ENCODE data around the gene SH3BGRL2. TPM values are rescaled to one million over a fixed set of nuclear protein-coding genes. Genes with fewer than 3 reads are reported as not detected.
"Not testable (repeated sequence)": the region's sequence is repeated elsewhere in the genome, so short reads cannot be mapped to it uniquely, and the experiment has no call there.

Gene SH3BGRL2
- total RNA-seq, 1 donor from 2014 or later, result 7.9 TPM

DNA sequence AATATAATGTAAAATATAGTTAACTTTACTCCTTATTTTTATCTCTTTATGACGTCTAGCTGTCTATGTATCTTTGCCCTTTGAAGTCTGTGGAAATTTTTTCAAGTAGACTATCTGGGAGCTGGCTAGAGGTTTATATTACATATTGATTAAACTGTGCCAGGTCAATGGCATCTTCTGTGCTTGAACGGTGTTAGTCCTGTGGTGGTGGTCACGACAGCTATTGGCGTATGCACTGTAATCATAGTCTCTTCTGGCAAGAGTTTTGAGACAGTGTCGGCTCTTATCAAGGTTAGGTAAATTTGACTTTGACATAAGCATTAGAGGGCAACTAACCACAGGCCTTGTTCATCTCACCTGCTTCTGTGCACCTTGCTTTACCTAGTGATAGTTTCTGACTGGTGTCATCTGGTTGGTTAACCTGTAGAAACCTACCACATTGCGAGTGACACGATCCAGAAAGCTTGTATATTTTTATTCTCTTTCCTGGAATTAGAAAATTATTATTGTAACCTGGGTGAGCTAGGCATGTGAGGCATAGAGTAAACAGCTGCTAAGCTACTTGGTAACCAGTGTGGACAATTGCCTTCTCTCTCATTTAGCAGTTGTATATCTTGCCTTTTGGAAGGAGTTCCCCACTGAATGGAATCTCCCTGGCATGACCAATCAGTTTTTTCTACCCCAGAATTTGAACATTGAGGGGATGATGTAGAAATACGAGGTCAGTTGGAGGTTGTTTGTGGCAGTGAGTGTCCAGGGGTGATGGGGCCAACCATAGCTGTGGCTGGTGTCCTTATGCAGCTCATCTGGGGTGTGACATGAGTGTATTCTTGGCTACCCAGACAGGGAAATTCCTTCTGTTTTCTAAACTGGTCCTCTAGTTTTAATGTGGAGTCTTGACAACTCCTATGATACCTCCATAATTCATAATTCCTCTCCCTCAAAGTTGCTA lies 45.9 kb downstream of the SH3BGRL2 start:
- ATAC-seq (peak; percentile 37), DNase-seq (ENCODE audit: missing footprints) (no peak)
- intact Hi-C loops (cut with DNase I), result no loop called here

DNA sequence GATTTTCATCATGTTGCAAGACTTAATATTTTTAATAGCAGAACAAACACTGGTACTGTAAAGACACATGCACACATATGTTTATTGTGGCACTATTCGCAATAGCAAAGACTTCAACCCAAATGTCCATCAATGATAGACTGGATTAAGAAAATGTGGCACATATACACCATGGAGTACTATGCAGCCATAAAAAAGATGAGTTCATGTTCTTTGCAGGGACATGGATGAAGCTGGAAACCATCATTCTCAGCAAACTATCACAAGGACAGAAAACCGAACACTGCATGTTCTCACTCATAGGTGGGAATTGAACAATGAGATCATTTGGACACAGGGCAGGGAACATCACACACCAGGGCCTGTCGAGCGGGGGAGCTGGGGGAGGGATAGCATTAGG lies 51.6 kb downstream of the SH3BGRL2 start:
- intact Hi-C loops (cut with DNase I); DNase-seq (ENCODE audit: missing footprints); ATAC-seq: not testable (repeated sequence)

DNA sequence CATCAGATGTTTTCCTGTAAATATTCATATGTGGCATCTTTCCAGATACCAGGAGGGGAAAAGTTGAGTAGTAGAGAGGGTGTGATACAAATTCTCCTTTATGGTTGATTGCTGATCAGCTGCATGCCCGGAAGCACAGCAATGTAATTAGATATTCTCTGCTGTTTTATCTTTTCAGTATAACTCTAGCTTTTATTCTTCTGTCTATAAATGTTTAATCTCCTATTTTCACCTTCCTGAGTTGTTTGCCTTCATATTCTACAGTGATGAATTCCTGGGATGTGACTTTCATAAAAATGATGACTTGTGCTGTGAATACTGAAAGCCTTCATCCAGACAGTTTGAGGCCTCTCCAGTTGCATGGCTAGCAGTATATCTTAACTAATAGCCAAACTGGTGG lies 53.7 kb downstream of the SH3BGRL2 start:
- ATAC-seq, result no peak
- no peak for DNase-seq (ENCODE audit: missing footprints)
- intact Hi-C loops (cut with DNase I), result no loop called here

- ATAC-seq, result no peak
Observed at GRCh38 chr6:79686707-79687309, 55.7 kb downstream of the SH3BGRL2 start.

GRCh38 chr6:79687759-79688158 lies 56.6 kb downstream of the SH3BGRL2 start:
- ATAC-seq (peak; percentile 63), DNase-seq (ENCODE audit: missing footprints) (no peak)
- intact Hi-C loops (cut with DNase I), result no loop called here

More at GRCh38 chr6:79686707-79687309, 55.7 kb downstream of the SH3BGRL2 start:
- no peak for DNase-seq (ENCODE audit: missing footprints)
- intact Hi-C loops (cut with DNase I), result no loop called here

DNA sequence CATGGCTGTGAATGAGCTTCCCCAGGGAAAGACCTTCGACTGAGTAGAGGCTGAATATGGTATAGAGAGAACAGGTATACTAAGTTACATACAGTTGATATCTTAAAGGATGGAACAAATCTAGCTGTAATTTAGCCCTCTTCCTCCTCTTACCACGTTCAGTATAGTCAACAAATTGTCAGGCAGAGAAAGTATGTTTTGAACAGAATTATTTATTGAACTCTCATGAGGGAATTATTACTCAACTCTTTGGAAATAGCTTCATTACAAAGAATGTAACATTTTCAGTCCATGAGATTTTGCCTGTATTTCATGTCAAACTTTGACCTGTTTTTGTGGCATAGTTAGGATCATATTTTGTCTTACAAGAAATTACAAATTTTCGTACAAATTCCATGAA lies 63.0 kb downstream of the SH3BGRL2 start:
- DNase-seq (ENCODE audit: missing footprints) (no peak), ATAC-seq (peak; percentile 46)
- intact Hi-C loops (cut with DNase I), result no loop called here

- intact Hi-C loops (cut with DNase I), result no loop called here
- ATAC-seq, result no peak
- no peak for DNase-seq (ENCODE audit: missing footprints)
Observed at GRCh38 chr6:79694623-79695343, 63.7 kb downstream of the SH3BGRL2 start.

DNA sequence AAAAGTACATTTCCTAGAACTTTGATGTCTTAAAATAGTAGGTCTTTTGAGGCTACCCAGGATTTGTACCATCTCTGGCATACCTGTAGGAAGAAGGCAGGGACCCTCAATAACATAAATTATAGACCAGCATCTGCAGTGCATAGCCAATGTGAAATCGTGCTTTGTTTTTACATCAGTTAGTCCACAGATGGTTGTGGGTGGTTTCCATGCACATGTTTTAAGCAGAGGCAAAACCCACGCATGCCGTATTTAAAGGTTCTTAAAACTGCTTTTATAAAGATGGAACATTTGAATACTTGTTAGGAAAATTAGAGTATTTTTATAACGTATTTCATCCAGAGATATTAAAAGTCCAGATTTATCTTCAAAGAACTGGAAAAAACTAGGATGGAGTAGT lies 66.3 kb downstream of the SH3BGRL2 start:
- ATAC-seq, result no peak
- DNase-seq (ENCODE audit: missing footprints), result no peak
- intact Hi-C loops (cut with DNase I), result no loop called here

DNA sequence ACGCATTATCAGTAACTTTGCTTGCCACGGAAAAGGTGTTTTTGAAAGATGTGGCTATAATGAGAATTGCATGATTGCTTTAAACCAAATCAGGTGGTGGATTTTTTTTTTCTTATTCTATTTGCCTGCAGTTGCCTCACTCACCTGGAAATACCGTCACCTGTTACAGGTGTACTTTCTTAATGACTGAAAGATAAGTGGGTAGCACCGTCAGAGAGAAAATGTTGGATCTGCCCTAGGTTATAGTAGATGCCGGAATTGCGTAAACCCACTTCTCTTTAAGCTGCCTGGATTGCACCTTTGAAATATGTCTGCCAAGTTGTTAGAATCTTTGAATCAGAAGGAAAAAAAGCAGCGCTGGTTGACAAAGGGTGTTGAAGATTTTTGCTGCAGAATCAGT lies 68.5 kb downstream of the SH3BGRL2 start:
- intact Hi-C loops (cut with DNase I), result no loop called here
- ATAC-seq, result no peak
- DNase-seq (ENCODE audit: missing footprints), result no peak

- DNase-seq (ENCODE audit: missing footprints), result no peak
- intact Hi-C loops (cut with DNase I), result no loop called here
- ATAC-seq, result no peak
Observed at GRCh38 chr6:79702691-79703090, 71.6 kb downstream of the SH3BGRL2 start.

GRCh38 chr6:79704200-79704599 lies 73.1 kb downstream of the SH3BGRL2 start:
- intact Hi-C loops (cut with DNase I), result no loop called here
- ATAC-seq, result no peak
- no peak for DNase-seq (ENCODE audit: missing footprints)

- intact Hi-C loops (cut with DNase I), result no loop called here
- ATAC-seq (no peak), DNase-seq (ENCODE audit: missing footprints) (no peak)
Observed at GRCh38 chr6:79705456-79705995, 74.4 kb downstream of the SH3BGRL2 start.

GRCh38 chr6:79706527-79706926 lies 75.4 kb downstream of the SH3BGRL2 start:
- intact Hi-C loops (cut with DNase I), result no loop called here
- ATAC-seq, result no peak
- DNase-seq (ENCODE audit: missing footprints), result no peak

- no peak for ATAC-seq
- intact Hi-C loops (cut with DNase I), result no loop called here
- DNase-seq (ENCODE audit: missing footprints), result no peak
Observed at GRCh38 chr6:79707621-79708020, 76.5 kb downstream of the SH3BGRL2 start.

- intact Hi-C loops (cut with DNase I), result no loop called here
- ATAC-seq, result no peak
- DNase-seq (ENCODE audit: missing footprints), result no peak
Observed at GRCh38 chr6:79708095-79708791, 77.1 kb downstream of the SH3BGRL2 start.

DNA sequence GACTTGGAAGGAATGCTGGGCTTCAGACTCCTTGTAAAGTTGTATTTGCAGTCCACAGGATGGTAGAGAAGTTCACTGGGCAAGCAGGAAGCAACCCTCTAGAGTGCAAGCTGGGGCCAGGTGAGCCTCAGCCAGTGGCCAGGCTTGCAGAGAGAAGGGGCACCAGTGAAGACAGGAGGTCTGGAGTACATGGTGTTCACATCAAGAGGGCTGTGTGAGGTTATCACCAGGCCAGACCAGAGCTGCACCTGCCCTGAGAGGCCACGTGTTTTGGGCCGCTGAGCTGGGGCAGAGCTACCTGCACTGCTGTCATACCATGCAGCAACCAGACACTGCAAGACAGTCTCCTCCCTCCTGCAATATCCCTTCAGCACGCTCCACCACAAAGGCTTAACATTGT lies 79.0 kb downstream of the SH3BGRL2 start:
- DNase-seq (ENCODE audit: missing footprints) (peak; percentile 54), ATAC-seq (no peak)
- intact Hi-C loops (cut with DNase I), result no loop called here

GRCh38 chr6:79711167-79711566 lies 80.0 kb downstream of the SH3BGRL2 start:
- DNase-seq (ENCODE audit: missing footprints), result no peak
- no peak for ATAC-seq
- intact Hi-C loops (cut with DNase I), result no loop called here

DNA sequence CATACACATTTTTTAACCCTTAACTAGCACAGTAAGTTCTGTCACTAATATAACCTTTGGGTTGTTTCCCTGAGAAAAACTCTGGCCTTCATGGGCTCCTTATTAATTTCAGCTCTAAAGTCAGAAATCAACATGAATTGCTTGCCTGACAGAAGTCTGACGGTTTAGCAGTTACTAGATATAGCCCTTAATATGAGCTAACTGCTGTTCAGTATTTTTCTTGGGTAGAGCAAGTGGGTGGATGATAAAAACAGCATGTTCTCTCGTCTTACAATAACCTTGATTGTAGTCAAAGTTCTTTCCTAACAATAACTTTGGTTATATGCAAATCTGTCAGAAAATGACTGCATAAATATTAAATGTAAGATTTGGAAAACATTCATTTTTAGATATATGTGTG lies 81.0 kb downstream of the SH3BGRL2 start:
- no peak for ATAC-seq
- DNase-seq (ENCODE audit: missing footprints), result no peak
- intact Hi-C loops (cut with DNase I), result loop anchor here (2.0 kb wide), 1 partner anchor 141 kb away; no protein-coding TSS in a partner anchor
